ENCODE data around the gene GNAT2. TPM values are rescaled to one million over a fixed set of nuclear protein-coding genes. Genes with fewer than 3 reads are reported as not detected.
A peak's percentile ranks its signal among the peaks of the same experiment; 100 is the strongest.

Gene GNAT2
- total and polyA plus RNA-seq, 4 donors = 0.24 TPM; not detected in 3

DNA sequence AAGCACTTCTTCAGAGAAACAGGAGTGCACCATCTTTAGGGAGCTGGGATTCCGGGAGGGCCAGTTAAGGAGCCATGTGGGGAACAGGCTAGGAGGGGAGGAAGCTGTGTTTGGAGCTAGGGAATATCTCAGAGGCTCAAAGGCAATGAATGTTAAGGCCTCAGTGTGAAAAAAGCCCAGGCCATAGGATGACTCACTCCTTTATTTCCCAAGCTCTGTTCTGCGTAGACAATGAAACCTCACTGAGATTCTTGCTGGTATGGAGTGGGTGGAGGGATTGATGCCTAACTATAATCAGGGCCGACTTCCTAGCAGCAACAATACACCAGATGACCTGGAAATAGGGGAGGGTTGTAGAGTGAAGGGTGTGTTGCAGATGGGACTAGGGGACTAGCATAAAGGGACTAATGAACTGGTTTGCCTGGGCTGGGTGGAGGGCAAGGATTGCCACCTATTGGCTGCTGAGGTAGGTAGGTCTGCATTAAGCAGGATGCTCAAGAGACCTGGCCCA, 2.1 kb downstream of the GNAT2 start:
- peaks cover 0 to 33% (median 7%) of the 10 kb centered on the region in 5 donors for H3K4me1 ChIP-seq (ENCODE audit: control insufficient read depth in 5 of 5, insufficient read depth in 5 of 5, low read length in 5 of 5)

DNA sequence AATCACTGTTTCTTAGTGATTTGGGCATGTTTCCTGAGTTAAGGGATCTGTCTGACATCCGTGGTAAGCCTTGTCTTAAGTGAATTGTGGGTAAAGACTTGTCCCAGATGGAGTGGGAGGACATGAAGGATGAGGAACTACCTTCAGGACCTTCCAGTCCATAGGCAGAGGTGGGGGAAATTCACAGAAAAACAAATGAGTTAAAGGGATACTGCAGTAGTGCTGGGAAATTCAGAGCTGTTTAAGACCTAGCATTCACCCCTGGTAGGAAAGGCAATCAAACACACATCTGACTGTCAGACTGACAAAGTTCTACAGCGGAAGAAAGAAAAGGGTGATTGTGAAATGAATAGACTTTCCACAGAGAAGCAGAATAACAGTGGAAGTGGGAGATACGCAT, 3.0 kb downstream of the GNAT2 start:
- Histone ChIP-seq H3K9me3 (ENCODE audit: control insufficient read depth in 4 of 4, insufficient read depth in 3 of 4, low read length in 3 of 4) (no peaks in the 10 kb centered on the region), H3K27ac (ENCODE audit: low read depth in 1 of 2, low read length in 1 of 2) (peak overlapping the region in 1 of 2 donors; percentile 55), H3K36me3 (ENCODE audit: control insufficient read depth in 4 of 4, insufficient read depth in 4 of 4, low read length in 4 of 4) (no peaks in the 10 kb centered on the region), H3K27me3 (ENCODE audit: control insufficient read depth in 3 of 3, insufficient read depth in 3 of 3, low read length in 2 of 3) (peaks cover 0 to 2% (median 0%) of the 10 kb centered on the region in 3 donors), H3K9ac (ENCODE audit: insufficient read depth in 1 of 2, low read length in 2 of 2) (no peak overlapping the region), H3K4me3 (no peak overlapping the region), H3K4me1 (ENCODE audit: control insufficient read depth in 5 of 5, insufficient read depth in 5 of 5, low read length in 5 of 5) (peaks cover 0 to 23% (median 6%) of the 10 kb centered on the region in 5 donors)
- no peak for DNase-seq
- 37 to 60% methylated on average over 3 of the region's 3 CpGs for WGBS, 2 donors
- TF ChIP-seq, protein P1, sequence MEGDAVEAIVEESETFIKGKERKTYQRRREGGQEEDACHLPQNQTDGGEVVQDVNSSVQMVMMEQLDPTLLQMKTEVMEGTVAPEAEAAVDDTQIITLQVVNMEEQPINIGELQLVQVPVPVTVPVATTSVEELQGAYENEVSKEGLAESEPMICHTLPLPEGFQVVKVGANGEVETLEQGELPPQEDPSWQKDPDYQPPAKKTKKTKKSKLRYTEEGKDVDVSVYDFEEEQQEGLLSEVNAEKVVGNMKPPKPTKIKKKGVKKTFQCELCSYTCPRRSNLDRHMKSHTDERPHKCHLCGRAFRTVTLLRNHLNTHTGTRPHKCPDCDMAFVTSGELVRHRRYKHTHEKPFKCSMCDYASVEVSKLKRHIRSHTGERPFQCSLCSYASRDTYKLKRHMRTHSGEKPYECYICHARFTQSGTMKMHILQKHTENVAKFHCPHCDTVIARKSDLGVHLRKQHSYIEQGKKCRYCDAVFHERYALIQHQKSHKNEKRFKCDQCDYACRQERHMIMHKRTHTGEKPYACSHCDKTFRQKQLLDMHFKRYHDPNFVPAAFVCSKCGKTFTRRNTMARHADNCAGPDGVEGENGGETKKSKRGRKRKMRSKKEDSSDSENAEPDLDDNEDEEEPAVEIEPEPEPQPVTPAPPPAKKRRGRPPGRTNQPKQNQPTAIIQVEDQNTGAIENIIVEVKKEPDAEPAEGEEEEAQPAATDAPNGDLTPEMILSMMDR (IDR thresholded peaks at IDR 0.05; ENCODE audit: control extremely low read depth, extremely low read depth) = no peak
- ATAC-seq (ENCODE audit: insufficient read depth, low FRiP score) = no peak

More for the DNA sequence above, 2.1 kb downstream of the GNAT2 start:
- H3K27ac ChIP-seq (ENCODE audit: low read depth in 1 of 2, low read length in 1 of 2) = peak overlapping the region in 1 of 2 donors; percentile 55
- no peaks in the 10 kb centered on the region for H3K9me3 ChIP-seq (ENCODE audit: control insufficient read depth in 4 of 4, insufficient read depth in 3 of 4, low read length in 3 of 4)
- H3K27me3 ChIP-seq (ENCODE audit: control insufficient read depth in 3 of 3, insufficient read depth in 3 of 3, low read length in 2 of 3) = no peaks in the 10 kb centered on the region
- H3K9ac ChIP-seq (ENCODE audit: insufficient read depth in 1 of 2, low read length in 2 of 2) = no peak overlapping the region
- H3K4me3 ChIP-seq = no peak overlapping the region
- DNase-seq = no peak
- WGBS, 2 donors = 58 to 62% methylated on average over 3 of the region's 3 CpGs
- TF ChIP-seq, protein P1 (IDR thresholded peaks at IDR 0.05; ENCODE audit: control extremely low read depth, extremely low read depth) = no peak
- ATAC-seq (ENCODE audit: insufficient read depth, low FRiP score) = no peak
- H3K36me3 ChIP-seq (ENCODE audit: control insufficient read depth in 4 of 4, insufficient read depth in 4 of 4, low read length in 4 of 4) = no peaks in the 10 kb centered on the region

DNA sequence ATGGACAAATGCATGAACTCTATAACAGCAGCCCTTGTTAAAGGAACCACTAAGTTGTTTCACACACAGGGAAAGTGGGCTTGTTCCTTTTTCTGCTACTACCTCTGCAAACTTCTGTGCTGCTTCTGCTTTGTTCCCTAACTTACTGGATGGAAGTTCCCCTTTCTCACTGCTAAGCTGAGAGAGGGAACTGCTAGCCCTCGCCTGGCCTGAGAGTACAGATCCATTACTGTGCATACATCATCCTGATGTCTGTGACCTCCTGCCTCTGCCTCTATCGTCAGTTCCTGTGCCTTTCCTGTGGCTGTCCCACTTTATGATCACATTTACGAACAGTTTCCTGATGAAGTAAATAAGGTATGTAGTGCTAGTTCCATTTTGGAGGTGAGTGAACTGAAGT, 3.5 kb downstream of the GNAT2 start:
- Histone ChIP-seq H3K4me1 (ENCODE audit: control insufficient read depth in 5 of 5, insufficient read depth in 5 of 5, low read length in 5 of 5) (peaks cover 0 to 22% (median 6%) of the 10 kb centered on the region in 5 donors), H3K9ac (ENCODE audit: insufficient read depth in 1 of 2, low read length in 2 of 2) (no peak overlapping the region), H3K27me3 (ENCODE audit: control insufficient read depth in 3 of 3, insufficient read depth in 3 of 3, low read length in 2 of 3) (peaks cover 0 to 2% (median 0%) of the 10 kb centered on the region in 3 donors), H3K27ac (ENCODE audit: low read depth in 1 of 2, low read length in 1 of 2) (no peak overlapping the region), H3K4me3 (no peak overlapping the region), H3K36me3 (ENCODE audit: control insufficient read depth in 4 of 4, insufficient read depth in 4 of 4, low read length in 4 of 4) (no peaks in the 10 kb centered on the region), H3K9me3 (ENCODE audit: control insufficient read depth in 4 of 4, insufficient read depth in 3 of 4, low read length in 3 of 4) (no peaks in the 10 kb centered on the region)
- DNase-seq (peak in 2 of 3 donors; percentile 29 to 35), ATAC-seq (ENCODE audit: insufficient read depth, low FRiP score) (peak; percentile 50)
- TF ChIP-seq, protein P1 (IDR thresholded peaks at IDR 0.05; ENCODE audit: control extremely low read depth, extremely low read depth) = no peak
- WGBS, 2 donors = 18 to 40% methylated on average over 3 of the region's 3 CpGs
